ENCODE results near the gene DGAT2.

DNA sequence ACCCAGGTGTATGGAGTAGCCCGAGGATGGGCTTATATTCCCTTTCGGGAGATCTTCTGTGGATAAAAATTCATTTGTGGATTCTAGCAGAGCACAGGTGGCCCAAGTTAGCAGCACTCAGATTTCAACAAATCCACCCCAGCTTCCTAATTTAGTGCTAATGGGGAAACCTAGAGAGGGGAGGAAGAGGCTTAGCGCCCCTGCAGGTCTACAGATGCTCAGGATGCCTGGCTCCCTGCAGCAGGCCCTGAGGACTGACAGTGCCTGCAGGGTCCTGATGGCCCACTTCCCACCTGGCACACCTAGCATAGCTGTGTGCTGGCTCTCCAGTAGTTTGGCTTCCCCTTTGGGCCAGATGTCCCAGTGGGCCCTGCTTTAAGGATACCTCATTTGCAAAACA, 6.5 kb downstream of the DGAT2 start:
- TF ChIP-seq, protein P1, sequence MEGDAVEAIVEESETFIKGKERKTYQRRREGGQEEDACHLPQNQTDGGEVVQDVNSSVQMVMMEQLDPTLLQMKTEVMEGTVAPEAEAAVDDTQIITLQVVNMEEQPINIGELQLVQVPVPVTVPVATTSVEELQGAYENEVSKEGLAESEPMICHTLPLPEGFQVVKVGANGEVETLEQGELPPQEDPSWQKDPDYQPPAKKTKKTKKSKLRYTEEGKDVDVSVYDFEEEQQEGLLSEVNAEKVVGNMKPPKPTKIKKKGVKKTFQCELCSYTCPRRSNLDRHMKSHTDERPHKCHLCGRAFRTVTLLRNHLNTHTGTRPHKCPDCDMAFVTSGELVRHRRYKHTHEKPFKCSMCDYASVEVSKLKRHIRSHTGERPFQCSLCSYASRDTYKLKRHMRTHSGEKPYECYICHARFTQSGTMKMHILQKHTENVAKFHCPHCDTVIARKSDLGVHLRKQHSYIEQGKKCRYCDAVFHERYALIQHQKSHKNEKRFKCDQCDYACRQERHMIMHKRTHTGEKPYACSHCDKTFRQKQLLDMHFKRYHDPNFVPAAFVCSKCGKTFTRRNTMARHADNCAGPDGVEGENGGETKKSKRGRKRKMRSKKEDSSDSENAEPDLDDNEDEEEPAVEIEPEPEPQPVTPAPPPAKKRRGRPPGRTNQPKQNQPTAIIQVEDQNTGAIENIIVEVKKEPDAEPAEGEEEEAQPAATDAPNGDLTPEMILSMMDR (IDR thresholded peaks at IDR 0.05; ENCODE audit: borderline replicate concordance, extremely low read depth, low read length, poor library complexity, severe bottlenecking) = no peak
- TF ChIP-seq EZH2 (IDR thresholded peaks at IDR 0.05; ENCODE audit: borderline replicate concordance, low read depth, low read length, severe bottlenecking) = no peak
